HL-60 (cell line): ENCODE data around the gene MTPN.

ENCODE experiments used
- POLR2AphosphoS5 ChIP-seq: IDR thresholded peaks from 2 replicates; pipeline ENCODE4 v1.6.1; 2012; ENCODE audit warnings: low read depth
- TF ChIP-seq, protein P1 (sequence below): IDR thresholded peaks from one replicate; pipeline ENCODE4 v1.5.1; 2011; ENCODE audit warnings: low read length, control low read depth, inconsistent platforms; ENCODE audit not compliant: insufficient read depth
- TF ChIP-seq, protein P2 (sequence below): IDR thresholded peaks from 2 replicates; pipeline ENCODE4 v1.6.1; 2012; ENCODE audit warnings: low read depth; ENCODE audit not compliant: insufficient replicate concordance

DNA sequence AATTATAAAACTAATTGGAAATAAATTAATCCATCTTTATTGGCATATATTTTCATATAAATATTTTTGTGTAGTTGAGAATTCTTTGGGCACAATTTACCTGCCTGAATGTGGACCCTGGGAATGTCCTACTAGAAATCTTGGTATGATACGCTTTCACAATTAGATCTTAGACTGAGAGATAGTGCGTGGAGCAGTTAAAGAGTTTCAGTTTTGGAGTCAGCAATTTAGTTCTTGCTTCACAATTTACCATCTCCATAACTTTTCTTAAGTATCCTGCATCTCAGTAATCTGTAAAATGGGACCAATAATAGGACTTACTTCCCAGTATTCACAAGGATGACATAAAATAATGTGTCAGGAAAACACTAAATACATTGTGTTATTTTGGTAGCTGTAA, 2.0 kb downstream of the MTPN start:
- TF ChIP-seq, protein P1, sequence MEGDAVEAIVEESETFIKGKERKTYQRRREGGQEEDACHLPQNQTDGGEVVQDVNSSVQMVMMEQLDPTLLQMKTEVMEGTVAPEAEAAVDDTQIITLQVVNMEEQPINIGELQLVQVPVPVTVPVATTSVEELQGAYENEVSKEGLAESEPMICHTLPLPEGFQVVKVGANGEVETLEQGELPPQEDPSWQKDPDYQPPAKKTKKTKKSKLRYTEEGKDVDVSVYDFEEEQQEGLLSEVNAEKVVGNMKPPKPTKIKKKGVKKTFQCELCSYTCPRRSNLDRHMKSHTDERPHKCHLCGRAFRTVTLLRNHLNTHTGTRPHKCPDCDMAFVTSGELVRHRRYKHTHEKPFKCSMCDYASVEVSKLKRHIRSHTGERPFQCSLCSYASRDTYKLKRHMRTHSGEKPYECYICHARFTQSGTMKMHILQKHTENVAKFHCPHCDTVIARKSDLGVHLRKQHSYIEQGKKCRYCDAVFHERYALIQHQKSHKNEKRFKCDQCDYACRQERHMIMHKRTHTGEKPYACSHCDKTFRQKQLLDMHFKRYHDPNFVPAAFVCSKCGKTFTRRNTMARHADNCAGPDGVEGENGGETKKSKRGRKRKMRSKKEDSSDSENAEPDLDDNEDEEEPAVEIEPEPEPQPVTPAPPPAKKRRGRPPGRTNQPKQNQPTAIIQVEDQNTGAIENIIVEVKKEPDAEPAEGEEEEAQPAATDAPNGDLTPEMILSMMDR, result no peak
- no peak for TF ChIP-seq POLR2AphosphoS5
- TF ChIP-seq, protein P2, sequence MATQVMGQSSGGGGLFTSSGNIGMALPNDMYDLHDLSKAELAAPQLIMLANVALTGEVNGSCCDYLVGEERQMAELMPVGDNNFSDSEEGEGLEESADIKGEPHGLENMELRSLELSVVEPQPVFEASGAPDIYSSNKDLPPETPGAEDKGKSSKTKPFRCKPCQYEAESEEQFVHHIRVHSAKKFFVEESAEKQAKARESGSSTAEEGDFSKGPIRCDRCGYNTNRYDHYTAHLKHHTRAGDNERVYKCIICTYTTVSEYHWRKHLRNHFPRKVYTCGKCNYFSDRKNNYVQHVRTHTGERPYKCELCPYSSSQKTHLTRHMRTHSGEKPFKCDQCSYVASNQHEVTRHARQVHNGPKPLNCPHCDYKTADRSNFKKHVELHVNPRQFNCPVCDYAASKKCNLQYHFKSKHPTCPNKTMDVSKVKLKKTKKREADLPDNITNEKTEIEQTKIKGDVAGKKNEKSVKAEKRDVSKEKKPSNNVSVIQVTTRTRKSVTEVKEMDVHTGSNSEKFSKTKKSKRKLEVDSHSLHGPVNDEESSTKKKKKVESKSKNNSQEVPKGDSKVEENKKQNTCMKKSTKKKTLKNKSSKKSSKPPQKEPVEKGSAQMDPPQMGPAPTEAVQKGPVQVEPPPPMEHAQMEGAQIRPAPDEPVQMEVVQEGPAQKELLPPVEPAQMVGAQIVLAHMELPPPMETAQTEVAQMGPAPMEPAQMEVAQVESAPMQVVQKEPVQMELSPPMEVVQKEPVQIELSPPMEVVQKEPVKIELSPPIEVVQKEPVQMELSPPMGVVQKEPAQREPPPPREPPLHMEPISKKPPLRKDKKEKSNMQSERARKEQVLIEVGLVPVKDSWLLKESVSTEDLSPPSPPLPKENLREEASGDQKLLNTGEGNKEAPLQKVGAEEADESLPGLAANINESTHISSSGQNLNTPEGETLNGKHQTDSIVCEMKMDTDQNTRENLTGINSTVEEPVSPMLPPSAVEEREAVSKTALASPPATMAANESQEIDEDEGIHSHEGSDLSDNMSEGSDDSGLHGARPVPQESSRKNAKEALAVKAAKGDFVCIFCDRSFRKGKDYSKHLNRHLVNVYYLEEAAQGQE, result no peak
